ENCODE measurements around the gene VEZF1.

Gene VEZF1

GRCh38 chr17:57925361-57925990, 62.6 kb downstream of the VEZF1 start:
- DNase-seq: no peak

- DNase-seq: peak; percentile 44
These were observed 63.4 kb downstream of the VEZF1 start for GRCh38 chr17:57924677-57925076.
